ENCODE data around the gene OCSTAMP.
A peak's percentile ranks its signal among the peaks of the same experiment; 100 is the strongest.

OCSTAMP gene, protein sequence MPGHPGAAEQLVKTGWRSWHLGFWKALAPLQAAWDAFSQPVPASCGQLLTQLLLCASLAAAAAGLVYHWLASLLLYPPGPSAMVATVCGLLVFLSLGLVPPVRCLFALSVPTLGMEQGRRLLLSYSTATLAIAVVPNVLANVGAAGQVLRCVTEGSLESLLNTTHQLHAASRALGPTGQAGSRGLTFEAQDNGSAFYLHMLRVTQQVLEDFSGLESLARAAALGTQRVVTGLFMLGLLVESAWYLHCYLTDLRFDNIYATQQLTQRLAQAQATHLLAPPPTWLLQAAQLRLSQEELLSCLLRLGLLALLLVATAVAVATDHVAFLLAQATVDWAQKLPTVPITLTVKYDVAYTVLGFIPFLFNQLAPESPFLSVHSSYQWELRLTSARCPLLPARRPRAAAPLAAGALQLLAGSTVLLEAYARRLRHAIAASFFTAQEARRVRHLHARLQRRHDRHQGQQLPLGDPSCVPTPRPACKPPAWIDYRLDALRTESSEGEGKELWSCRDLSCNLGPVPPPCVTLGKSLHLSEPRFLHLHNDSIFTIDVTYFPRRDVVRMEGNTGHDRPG

DNA sequence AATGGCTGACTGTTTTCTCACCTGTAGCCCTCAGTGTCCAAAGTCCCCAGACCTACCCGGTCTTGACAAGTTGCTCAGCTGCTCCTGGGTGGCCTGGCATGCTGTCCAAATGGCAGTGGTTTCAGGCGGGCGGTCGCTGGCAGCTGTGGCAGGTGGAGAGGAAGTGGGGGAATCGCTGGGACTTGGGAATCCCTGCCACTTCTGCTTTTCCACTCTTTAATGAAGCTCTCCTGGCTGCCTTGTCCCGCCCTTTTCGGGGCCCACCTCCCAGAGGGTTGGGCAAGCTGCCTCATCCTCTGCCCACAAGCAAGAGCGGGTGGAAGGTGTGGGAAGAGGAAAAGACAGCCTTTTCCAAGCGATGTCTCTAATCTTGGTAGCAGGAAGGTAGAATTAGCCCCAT, at the start of gene OCSTAMP:
Gene OCSTAMP, minus strand, starts transcription at position 194 of the 400 bp plus-strand sequence. Its CDS starts 94 bp downstream, at position 100.
- DNase-seq, result peak; percentile 38

DNA sequence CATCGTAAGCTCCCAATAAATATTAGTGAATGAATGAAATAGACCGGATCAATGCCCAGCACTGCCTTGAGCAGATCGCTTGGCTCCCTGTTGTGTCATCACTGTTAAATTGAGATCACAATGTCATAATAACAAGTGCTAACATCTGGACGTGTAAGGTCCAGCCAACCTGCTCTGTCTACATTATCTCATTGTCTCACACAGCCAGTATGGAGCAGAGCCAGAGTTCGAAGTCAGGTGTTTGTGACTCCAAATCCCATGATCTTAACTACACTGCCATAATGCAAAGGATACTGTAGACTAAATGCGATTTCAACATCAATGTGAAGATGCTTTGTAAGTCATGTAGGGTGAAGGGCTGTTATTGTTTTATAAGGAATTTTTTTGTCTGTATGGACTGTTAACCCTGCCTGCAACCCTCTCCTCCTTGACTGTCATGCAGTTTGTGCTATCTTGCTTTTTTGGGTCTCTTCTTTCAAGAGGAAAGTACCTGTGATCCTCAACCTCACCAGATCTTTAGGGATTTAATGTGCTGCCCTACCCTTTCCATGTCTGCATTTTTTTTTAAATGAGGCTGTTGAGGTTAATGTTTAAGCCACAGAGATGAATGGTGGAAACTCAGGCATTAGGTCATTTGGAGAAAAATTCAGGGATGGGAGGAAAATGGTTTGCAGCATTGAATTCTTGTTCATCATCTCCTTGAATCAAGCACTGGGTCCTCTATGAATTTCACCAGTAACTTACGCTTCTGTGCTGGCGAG, 49.0 kb upstream of the OCSTAMP start:
- no peak for DNase-seq

DNA sequence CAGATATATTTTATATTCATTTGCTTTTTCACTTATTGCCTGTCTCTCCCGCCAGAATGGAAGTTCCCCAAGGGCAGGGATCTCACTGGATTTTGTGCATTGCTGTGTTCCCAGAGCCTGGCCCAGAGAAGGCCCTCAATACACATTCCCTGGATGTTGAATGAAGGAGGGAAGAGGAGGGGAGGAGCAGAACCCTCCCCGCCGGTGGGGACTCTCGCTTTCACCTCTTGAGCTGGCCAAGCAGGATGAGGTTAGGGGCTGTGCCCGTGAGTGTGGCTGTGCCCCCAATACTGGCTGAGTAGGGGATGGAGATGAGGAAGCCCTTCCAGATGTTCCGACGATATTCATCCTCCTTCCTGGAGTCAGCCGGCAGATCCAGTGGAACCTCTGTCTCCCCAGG, 45.5 kb upstream of the OCSTAMP start:
- DNase-seq, result no peak

DNA sequence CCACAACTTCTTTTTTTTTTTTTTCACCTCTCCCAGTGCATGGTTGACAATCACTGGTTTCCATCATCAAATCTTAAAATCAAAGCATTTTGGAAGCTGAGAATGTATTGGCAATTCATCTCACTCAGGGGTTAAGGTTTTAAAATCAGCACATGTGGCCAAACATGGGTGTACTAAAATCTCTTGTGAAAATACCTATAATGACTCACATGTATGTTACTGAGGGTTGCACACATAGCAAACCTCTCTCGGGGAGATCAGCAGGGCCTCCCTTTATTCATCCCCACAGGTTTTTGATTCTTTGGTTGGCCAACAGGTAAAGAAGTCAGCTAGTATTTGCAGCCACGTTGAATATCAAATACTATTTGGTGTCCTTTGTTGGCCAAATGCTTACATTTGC, 44.3 kb upstream of the OCSTAMP start:
- no peak for DNase-seq

DNA sequence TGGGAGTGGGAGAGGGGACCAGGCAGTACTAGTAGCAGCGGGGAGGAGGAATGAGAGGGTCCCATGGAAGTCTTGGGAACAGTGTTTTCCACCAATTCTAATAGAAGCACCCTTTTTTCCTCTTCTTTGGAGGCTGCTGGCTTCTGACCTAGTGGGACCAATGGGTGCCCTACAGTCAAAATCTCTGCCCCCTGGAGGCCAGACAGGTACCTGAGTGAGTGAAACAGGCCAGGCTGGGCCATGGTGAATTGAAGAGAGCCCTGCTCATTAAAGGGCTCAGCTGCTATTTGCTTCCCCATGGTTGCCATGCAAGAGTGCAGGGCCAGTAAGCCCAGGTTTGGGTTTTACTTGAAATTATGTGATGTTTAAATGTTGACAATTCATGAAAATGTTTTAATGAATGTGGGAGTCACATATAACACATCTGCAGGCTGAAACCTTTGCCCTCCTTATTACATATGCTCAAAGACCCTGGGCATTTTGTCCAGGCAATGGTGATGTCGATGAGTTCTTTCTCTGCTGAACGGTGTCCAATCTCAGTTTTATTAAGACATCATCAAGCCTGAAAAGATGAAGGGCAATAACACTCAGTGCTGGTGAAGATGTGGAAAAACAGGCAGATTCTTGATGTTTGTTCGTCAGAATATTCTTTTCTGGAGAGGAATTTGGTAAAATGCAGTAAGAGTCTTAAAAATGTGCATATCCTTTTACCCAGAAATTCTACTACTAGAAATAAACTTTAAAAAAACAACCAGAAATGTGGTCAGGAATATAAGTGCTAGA, 42.3 kb upstream of the OCSTAMP start:
- DNase-seq, result no peak

DNA sequence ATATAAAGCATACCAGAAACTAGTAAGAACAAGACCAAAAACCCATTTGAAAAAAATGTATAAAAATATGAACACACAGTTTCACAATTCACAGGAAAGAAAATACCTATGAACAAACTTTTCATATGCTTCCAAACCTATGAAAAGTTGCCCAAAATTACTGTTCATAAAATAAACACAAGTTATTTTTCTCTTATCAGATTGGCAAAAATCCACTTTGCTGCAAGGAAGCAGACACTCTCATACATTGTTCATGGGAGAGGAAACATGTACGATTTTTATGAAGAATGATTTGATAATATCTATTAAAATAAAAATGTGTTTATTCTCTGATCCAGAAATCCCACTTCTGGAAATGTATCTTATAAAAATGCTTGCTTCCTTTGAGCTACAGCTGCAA, 40.0 kb upstream of the OCSTAMP start:
- no peak for DNase-seq

DNA sequence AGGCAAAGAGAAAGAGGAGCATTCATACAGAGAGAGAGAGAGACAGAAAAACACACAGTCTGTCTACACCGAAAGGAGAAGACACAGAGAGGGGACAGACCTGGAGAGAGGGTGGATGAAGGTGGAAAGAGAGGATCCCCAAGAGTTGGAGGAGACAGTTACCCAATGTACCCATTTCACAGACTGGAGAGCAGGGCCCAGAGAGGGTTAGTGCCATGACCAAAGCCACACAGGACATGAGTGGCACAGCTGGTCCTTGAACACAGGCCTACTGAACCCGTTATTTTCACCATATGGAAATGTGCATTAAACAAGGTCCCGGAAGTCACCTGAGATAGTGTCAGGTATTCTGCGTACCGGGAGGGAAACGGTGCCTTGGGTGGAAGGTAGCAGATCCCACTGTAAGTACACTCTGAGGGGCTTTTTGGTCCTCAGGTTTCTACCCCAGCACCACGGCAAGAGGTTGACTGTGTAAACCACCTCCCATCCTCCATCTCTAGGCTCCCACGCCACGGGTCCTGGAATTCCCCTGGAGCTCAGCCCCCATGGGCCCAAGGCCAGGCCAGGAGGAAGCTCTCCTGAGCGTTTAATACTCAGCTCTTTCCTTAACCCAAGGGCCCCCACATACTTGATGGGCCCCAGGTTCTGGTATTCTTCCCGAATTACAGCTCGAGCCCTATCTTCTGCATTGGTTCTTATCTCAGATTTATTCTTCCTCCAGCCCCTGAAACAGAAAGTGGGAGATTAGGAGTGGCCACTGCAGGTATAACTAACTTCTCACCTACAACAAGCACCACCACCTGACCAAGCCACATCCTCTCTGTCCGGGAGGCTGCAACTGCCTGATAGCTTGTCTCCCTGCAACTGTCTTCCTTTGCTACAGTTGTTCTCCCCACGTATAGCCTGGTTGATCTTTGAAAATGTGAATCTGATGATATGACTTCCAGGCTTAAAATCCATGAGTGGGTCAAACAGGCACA, 38.4 kb upstream of the OCSTAMP start:
- no peak for DNase-seq

DNA sequence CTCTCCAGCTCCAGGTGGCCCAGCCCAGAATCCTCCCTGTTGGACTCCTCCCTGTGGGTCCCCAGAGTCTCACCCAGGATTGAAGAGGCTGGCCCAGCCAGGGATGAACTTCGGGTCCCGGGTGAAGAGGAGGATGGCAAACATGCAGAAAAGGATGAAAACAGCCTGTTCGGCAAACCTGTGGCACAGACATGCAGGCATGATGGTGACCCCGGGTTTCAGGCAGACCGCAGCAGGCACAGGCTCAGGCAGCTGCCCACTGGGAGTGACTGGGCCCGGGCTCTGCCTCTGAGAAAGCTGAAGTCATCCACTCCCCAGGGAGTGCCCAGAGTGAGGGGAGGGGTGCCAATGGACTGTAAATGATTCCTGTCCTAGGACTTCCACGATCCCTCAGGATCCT, 37.5 kb upstream of the OCSTAMP start:
- DNase-seq, result no peak

DNA sequence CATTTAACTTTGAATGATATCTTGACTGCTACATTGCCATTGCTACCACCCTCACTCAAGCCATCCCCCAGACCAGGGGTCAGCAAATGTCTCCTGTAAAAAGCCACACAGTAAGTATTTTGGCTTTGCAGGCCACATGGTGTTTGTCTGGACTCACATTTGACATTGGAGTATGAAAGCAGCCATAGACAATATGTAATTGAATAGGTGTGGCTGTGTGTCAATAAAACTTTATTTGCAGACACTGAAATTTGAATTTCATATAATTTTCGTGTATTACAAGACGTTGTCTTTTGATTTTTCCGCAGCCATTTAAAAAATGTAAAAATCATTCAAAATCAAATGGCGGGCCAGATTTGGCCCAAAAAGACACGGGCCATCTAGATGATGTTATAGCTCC, 36.3 kb upstream of the OCSTAMP start:
- DNase-seq, result no peak

DNA sequence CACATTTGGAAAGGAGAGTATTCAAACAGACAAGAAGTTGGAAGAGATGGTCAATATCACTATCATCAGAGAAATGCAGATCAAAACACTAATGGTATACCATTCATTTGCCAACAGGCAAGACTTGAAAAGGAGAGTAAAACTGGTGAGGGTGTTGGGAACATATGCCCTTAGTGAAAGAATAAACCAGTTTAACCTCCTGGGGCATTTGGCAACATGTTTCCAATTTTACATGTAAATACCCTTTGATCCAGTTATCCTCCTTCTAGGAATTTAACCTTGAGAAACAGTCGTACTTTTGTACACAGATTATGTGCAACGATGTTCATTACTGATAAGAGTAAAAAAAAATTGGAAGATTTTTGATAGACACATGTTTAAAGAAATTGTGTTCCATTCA, 34.1 kb upstream of the OCSTAMP start:
- no peak for DNase-seq

DNA sequence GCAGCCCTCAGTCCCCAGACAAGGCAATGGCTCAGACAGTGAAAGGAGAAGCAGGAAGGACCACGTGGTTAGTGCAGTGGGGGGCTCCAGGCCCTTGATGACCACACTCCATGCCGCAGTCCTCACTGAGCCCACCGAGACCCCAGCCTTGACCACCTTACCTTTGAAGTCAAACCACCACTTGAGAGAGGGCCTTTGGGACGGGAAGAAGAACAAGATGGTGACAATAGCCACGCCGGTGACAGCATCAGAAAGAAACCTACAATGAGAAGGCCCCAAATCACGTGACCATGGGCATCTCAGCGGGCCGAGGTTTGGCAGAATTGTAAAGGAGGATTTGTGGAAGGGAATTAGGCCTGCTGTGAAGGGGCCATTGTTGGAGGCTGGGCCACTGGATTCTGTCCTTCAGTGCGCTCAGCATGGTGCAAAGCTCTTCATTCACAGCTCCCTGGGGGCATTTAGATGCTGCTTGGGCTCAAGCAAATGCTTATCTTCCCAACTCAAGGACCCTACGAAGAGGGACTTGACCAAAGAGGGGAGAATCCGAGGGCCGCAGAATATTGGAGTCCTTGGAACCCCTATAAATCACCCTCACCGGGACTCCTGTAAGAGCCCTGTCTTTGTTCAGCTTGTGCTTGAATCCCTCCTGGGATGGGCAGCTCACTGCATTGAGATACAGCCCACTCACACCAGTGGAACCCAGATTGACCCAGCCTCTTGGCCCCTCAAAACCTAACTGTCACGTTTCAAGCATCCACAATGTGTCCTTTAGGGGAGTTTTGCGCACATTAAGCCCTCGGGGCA, 33.2 kb upstream of the OCSTAMP start:
- DNase-seq, result no peak

DNA sequence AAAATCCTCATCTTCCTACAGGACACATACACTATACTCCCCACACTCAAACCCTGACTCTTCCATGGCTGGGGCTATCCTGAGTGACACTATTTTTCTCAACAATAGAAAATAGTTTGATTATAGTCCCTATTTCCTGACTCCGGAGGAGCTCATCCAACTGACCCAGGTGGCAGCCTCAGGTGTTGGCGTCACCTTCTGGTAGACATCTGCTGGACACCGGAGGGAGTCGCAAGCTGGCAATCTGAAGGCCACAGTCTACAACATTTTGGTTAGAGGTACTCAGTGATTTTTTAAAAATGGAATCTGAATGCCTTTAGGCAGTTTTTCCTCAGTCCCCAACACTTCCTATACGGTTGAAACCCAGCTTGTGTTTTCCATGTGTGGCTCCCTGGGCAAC, 32.2 kb upstream of the OCSTAMP start:
- DNase-seq, result no peak

DNA sequence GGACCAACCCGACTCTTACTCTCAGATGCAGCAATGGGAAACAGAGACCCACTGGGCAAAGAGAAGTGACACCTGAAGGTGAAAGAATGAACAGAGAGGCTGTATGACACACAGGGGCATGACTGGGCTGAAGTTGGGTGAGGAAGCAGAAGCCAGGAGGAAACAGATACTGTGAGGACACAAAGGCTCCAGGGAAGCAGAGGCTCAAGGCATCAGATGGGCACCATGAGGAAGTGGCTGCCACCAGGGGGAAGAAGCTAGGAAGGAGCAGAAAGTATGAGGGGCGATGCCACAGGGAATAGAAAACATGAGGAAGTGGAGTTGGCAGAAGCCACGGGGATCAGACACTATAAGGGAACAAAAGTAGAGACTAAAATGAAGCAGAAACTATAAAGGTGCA, 30.9 kb upstream of the OCSTAMP start:
- DNase-seq, result no peak

DNA sequence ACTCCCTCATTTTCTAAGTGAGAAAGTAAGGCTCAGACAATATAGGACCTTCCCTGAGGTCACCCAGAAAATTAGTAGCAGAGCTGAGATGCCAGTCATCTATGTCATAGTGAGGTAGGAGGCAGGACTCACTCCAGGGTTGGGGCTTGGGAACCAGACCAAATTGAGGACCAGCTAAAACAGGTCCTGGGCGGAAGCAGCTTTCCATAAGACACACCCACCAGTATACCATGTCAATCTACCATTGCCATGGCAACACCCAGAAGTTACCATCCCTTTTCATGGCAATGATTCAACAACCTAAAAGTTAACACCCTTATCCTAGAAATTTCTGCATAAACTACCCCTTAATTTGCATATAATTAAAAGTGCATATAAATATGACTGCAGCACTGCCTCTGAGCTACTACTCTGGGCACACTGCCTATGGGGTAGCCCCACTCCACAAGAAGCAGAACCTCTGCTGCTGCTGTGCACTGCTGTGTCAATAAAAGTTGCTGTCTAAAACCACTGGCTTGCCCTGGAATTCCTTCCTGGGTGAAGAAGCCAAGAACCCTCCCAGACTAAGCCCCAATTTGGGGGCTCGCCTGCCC, 30.3 kb upstream of the OCSTAMP start:
- no peak for DNase-seq

DNA sequence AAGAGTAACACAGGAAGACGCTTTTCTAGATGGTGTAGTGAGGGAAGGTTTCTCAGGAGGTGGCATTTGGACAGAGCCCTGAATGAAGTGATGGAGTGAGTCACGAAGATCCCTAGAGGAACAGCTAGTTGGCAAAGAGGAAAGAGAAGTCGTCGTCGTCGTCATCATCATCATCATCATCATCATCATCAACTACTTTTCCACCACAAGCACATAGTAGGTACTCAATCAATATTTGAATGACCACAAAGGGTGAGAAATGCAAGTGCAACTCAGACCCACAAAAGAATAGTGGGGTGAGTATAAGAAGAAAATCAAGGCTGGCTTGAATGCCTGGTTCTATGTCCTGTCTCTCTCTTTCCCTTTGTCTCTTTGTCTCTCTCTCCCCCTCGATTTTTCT, 28.3 kb upstream of the OCSTAMP start:
- DNase-seq, result no peak

DNA sequence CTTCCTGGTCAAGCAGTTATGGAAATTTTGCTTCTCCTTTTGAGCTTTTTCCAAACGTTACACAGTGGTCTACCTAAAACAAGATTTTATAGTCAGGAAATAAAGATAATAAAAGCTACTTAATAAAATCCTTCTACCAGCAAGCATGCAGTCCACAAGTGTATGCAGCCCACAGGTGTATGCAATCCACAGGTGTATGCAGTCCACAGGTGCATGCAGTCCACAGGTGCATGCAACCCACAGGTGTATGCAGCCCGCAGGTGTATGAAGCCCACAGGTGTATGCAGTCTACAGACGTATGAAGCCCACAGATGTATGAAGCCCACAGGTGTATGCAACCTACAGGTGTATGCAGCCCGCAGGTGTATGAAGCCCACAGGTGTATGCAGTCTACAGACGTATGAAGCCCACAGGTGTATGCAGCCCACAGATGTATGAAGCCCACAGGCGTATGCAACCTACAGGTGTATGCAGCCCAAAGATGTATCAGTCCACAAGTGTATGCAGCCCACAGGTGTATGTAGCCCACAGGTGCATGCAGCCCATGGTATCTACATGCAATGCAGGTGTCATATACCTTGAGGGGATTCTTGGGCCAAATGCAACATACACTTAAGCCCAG, 26.4 kb upstream of the OCSTAMP start:
- no peak for DNase-seq

DNA sequence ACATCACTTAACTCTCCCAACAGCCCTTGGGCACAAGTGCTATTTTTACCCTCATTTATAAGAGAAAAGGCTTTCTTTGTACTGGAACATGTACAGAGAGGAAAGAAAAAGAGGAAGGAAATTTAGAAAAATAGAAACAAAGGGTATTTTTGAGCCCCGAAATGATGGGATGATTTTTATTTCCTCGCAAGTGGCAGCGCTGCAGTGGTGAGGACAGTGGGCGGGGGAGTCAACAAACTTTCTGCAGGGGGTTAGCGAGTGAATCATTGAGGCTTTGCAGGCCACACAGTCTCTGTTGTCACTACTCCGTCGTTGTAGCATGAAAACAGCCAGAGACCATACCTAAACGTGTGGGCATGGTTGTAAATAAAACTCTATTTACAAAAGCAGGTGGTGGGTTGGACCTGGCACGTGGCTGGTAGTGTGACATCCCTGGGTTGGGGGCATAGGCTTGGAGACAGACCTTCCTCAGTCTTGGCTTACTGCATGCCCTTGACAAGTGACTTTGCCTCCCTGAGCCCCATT, 25.5 kb upstream of the OCSTAMP start:
- no peak for DNase-seq

DNA sequence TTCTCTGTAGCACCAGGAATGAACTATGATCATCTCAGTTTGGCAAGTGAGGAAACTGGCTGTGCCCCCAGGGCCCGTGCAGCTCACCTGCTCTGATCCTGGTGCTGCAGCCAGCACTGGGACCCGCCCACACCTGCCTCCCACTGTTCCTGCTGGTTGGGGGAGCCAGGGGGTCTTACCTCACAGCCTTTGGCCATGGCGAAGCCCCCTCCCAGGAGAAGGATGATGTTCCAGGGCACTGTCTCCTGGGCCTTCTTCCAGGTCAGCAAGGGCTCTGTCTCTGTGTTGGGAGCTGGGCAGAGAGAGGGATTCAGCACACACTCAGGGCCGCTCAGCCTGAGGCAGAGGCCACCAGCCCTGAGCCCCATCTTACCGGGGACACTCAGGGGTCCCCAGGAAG, 24.9 kb upstream of the OCSTAMP start:
- DNase-seq, result no peak

DNA sequence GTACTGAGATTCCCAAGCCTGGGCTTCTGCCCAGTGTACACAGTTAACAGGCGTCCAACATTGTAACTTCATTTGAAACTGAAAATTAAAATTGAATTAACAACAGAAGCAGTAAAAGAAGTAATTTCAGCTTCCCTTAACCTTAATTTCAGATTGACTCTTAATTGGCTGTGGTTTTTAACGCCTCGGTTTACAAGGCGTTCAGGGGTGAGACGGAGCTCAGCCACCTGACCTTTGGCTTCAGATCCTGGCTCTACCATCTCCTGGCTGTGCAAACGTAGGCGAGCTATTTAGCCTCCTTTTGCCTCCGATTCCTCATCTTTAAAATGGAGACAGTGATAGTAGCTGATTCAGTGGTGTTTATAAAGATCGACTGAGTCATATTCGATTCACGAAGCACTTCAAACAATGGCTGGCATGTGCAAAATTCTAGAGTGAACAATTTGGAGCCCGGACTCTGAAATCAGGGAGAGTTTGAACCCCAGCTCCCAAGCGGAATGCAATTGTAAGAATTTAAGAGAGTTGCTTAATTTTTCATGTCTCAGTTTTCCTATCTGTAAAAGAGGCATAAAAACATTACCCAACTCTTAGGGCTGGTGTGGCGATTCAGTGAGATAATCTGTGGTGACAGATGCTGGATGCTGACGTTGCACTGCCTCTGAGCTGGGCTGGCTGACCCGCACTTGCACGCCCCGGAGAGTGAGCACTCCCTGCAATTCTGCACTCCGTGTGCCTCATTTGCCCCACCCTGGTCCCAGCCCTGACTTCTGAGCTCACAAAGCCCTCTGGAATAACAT, 23.5 kb upstream of the OCSTAMP start:
- no peak for DNase-seq

Data from GF-D8 (cell line).